Loucy (cell line): ENCODE results near the gene TMCC3.

Source experiments
- CTCF ChIP-seq: fragments of 200-600 bp; sonication (generic); conservative IDR thresholded peaks from 2 replicates; pipeline ENCODE4 v1.5.1; 2014; ENCODE audit warnings: mild to moderate bottlenecking, antibody characterized with exemption, low read length
- EZH2phosphoT487 ChIP-seq: fragments of 200-600 bp; IDR thresholded peaks from 2 replicates; pipeline ENCODE4 v1.6.1; 2018; ENCODE audit warnings: antibody characterized with exemption, mild to moderate bottlenecking, moderate library complexity, borderline replicate concordance

- TF ChIP-seq CTCF = no peak
- TF ChIP-seq EZH2phosphoT487 = no peak
Observed at GRCh38 chr12:94560431-94561221, 89.7 kb downstream of the TMCC3 start.
